ENCODE results near the gene MYRF. TPM values are rescaled to one million over a fixed set of nuclear protein-coding genes. Genes with fewer than 3 reads are reported as not detected.
A peak's percentile ranks its signal among the peaks of the same experiment; 100 is the strongest.

MYRF gene
- total and polyA plus RNA-seq, 9 of the 15 experiments (the other 6 are each of a cell fraction or from before 2014, with no cell fraction given) = 2.3 to 25.8 (median 7.1) TPM

GRCh38 chr11:61806785-61807184 lies 54.3 kb downstream of the MYRF start:
- ChIA-PET CTCF (ENCODE audit: low intra/inter-chr PET ratio) (no interaction called here), POLR2A (interaction anchor here (0.8 to 7.6 kb wide), 5 partner anchors 9 to 142 kb away, joined by 3 to 97 read pairs (median 16); partner anchors contain the start of genes FADS1, FEN1 and TMEM258)
- H3K4me1 ChIP-seq (replicated peaks in 1 of 2; ENCODE audit: control insufficient read depth in 2 of 2, insufficient read depth in 2 of 2, low read length in 2 of 2) = peaks cover 22 to 26% of the 10 kb centered on the region in 2 experiments; a peak in 4 of 5 replicates
- H3K4me3 ChIP-seq = no peak overlapping the region
- DNase-seq (ENCODE audit: extremely low read depth in 1 of 4, low spot score in 3 of 4) (no peak), ATAC-seq (peak; percentile 13; the same call in 1 of the 3 replicates), FAIRE-seq (no peak)
- in situ Hi-C loops (cut with MboI) (no loop called here), intact Hi-C loops (cut with micrococcal nuclease) (no loop called here)
- no peaks in the 10 kb centered on the region; the same call in 1 of the 2 replicates for H4K20me1 ChIP-seq (replicated peaks; ENCODE audit: control insufficient read depth, insufficient read depth, low read length)
- H3K27ac ChIP-seq (ENCODE audit: extremely low read depth, low read depth, low read length) = no peak overlapping the region
- H2AFZ ChIP-seq (ENCODE audit: low read depth, low read length) = no peak overlapping the region
- no peaks in the 10 kb centered on the region for H3K27me3 ChIP-seq (ENCODE audit: control insufficient read depth in 2 of 2, insufficient read depth in 2 of 2, low read length in 2 of 2)
- BruUV-seq (replicated peaks) = no TSS peak
- 92% methylated on average over 5 of the region's 5 CpGs for WGBS (ENCODE audit: insufficient coverage, low coverage, missing lambda C conversion rate)
- H3K9me3 ChIP-seq (replicated peaks; ENCODE audit: control insufficient read depth, insufficient read depth, low read depth, low read length) = no peaks in the 10 kb centered on the region
- H3K79me2 ChIP-seq (ENCODE audit: control insufficient read depth, insufficient read depth, low read length) = peaks cover 32% of the 10 kb centered on the region; the same call in 2 of the 3 replicates
- H3K36me3 ChIP-seq (ENCODE audit: control insufficient read depth, insufficient read depth, low read length) = peaks cover 97% of the 10 kb centered on the region
- H3K9me1 ChIP-seq (ENCODE audit: control insufficient read depth, insufficient read depth, low read length) = peaks cover 6% of the 10 kb centered on the region
- no peak overlapping the region for H3K4me2 ChIP-seq (ENCODE audit: insufficient read depth, low read length)
- H3K9ac ChIP-seq (ENCODE audit: insufficient read depth in 1 of 2, low read depth in 2 of 2, low read length in 2 of 2) = peak overlapping the region in 1 of 2 experiments; percentile 68; a peak in 1 of 4 replicates
- no peak for TF ChIP-seq ARID1B (IDR thresholded peaks at IDR 0.05)
- TF ChIP-seq DLX4 (CRISPR knock-in tag; IDR thresholded peaks at IDR 0.05) = 0 out of 2 replicates have a peak, but pooled peaks have one; percentile 23
- TF ChIP-seq POLR2AphosphoS2 (IDR thresholded peaks at IDR 0.05; ENCODE audit: low read length) = peak; percentile 82
- TF ChIP-seq RB1 (IDR thresholded peaks at IDR 0.05; ENCODE audit: low read depth) = no peak
- TF ChIP-seq SUPT5H (IDR thresholded peaks at IDR 0.05) = peak; percentile 78
- TF ChIP-seq POLR2A (conservative IDR thresholded peaks at IDR 0.05) = peak; percentile 71
- peak; percentile 22; the same call in 1 of the 2 replicates for TF ChIP-seq KLF10 (CRISPR knock-in tag; IDR thresholded peaks at IDR 0.05)
- no peak for TF ChIP-seq TEAD2 (tag; IDR thresholded peaks at IDR 0.05)
- TF ChIP-seq POU5F1 (IDR thresholded peaks at IDR 0.05; ENCODE audit: borderline replicate concordance, low read depth, low read length, partially characterized antibody) = no peak
- no peak for TF ChIP-seq TBP (optimal IDR thresholded peaks at IDR 0.05; ENCODE audit: low read depth, low read length)
- TF ChIP-seq, protein P1, sequence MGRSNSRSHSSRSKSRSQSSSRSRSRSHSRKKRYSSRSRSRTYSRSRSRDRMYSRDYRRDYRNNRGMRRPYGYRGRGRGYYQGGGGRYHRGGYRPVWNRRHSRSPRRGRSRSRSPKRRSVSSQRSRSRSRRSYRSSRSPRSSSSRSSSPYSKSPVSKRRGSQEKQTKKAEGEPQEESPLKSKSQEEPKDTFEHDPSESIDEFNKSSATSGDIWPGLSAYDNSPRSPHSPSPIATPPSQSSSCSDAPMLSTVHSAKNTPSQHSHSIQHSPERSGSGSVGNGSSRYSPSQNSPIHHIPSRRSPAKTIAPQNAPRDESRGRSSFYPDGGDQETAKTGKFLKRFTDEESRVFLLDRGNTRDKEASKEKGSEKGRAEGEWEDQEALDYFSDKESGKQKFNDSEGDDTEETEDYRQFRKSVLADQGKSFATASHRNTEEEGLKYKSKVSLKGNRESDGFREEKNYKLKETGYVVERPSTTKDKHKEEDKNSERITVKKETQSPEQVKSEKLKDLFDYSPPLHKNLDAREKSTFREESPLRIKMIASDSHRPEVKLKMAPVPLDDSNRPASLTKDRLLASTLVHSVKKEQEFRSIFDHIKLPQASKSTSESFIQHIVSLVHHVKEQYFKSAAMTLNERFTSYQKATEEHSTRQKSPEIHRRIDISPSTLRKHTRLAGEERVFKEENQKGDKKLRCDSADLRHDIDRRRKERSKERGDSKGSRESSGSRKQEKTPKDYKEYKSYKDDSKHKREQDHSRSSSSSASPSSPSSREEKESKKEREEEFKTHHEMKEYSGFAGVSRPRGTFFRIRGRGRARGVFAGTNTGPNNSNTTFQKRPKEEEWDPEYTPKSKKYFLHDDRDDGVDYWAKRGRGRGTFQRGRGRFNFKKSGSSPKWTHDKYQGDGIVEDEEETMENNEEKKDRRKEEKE (IDR thresholded peaks at IDR 0.05; ENCODE audit: borderline replicate concordance in 1 of 2, control insufficient read depth in 1 of 2, low read depth in 2 of 2, low read length in 1 of 2) = no peak
- no peak for TF ChIP-seq MAFG (tag; conservative IDR thresholded peaks at IDR 0.05)
- TF ChIP-seq ZNF75A (CRISPR knock-in tag; IDR thresholded peaks at IDR 0.05) = no peak
- no peak for TF ChIP-seq CUX1 (CRISPR knock-in tag; IDR thresholded peaks at IDR 0.05)
- TF ChIP-seq NCOA1 (IDR thresholded peaks at IDR 0.05; ENCODE audit: low read depth) = no peak
- no peak for TF ChIP-seq HNRNPUL1 (IDR thresholded peaks at IDR 0.05; ENCODE audit: low read length)

All from K562 (cell line).